PC-3 (cell line): ENCODE measurements around the gene ANKS1B. TPM values are rescaled to one million over a fixed set of nuclear protein-coding genes. Genes with fewer than 3 reads are reported as not detected.

Source experiments
- ATAC-seq: fragments of 200-7000 bp; cut with Tn5 transposase; 2 replicates; pipeline ENCODE4 v1.9.1; 2020; ENCODE audit warnings: mild to moderate bottlenecking, moderate library complexity
- BruUV-seq: library from RNA; stranded (reverse); fragments of 400-500 nt; replicated peaks from 2 replicates; lab custom pipeline; 2021; lab: Mats Ljungman, UMichigan
- CTCF ChIA-PET: fragments of 300-600 bp; sonication (Branson Sonifier 250); formaldehyde crosslinking; loops from one replicate; lab custom pipeline; 2022; ENCODE audit warnings: antibody characterized with exemption; lab: Charles Lee
- POLR2A ChIA-PET: fragments of 300-600 bp; sonication (Branson Sonifier 250); formaldehyde crosslinking; loops from one replicate; lab custom pipeline; 2022; ENCODE audit warnings: antibody characterized with exemption; ENCODE audit not compliant: unreplicated experiment; lab: Charles Lee
- DNase-seq: peaks from one replicate; pipeline ENCODE4 v3.0.0-alpha.2; 2015
- H2AFZ ChIP-seq: fragments of 300-600 bp; sonication (generic); 2 replicates; pipeline ENCODE4 v1.6.0; 2016; ENCODE audit warnings: antibody characterized with exemption, low read length
- H3F3A ChIP-seq: fragments of 300-600 bp; sonication (generic); one replicate; pipeline ENCODE4 v1.6.0; 2017; ENCODE audit warnings: antibody characterized with exemption, low read length, control low read depth, mild to moderate bottlenecking; ENCODE audit not compliant: unreplicated experiment
- H3K27ac ChIP-seq: fragments of 300-600 bp; sonication (generic); 2 replicates; pipeline ENCODE4 v1.5.1; 2016; ENCODE audit warnings: mild to moderate bottlenecking, low read length
- H3K27me3 ChIP-seq: fragments of 300-600 bp; sonication (generic); 2 replicates; pipeline ENCODE4 v1.6.1; 2016; ENCODE audit warnings: low read length, mixed read lengths
- H3K36me3 ChIP-seq: fragments of 300-600 bp; sonication (generic); 2 replicates; pipeline ENCODE4 v1.6.1; 2016; ENCODE audit warnings: low read depth, mixed run types, low read length, mixed read lengths
- H3K4me1 ChIP-seq: fragments of 300-600 bp; sonication (generic); 2 replicates; pipeline ENCODE4 v1.5.1; 2016; ENCODE audit warnings: low read length; ENCODE audit not compliant: insufficient read depth
- H3K4me2 ChIP-seq: fragments of 300-600 bp; sonication (generic); 2 replicates; pipeline ENCODE4 v1.6.0; 2016; ENCODE audit warnings: low read length
- H3K4me3 ChIP-seq: fragments of 300-600 bp; sonication (generic); 2 replicates; pipeline ENCODE4 v1.5.1; 2016; ENCODE audit warnings: mild to moderate bottlenecking, low read length, mixed read lengths
- H3K79me2 ChIP-seq: fragments of 300-600 bp; sonication (generic); 2 replicates; pipeline ENCODE4 v1.6.1; 2017; ENCODE audit warnings: low read length, mixed read lengths
- H3K9ac ChIP-seq: fragments of 300-600 bp; sonication (generic); 2 replicates; pipeline ENCODE4 v1.6.0; 2016; ENCODE audit warnings: mild to moderate bottlenecking, low read length
- H3K9me2 ChIP-seq: fragments of 300-600 bp; sonication (generic); replicated peaks from 2 replicates; pipeline ENCODE4 v1.6.1; 2016; ENCODE audit warnings: mixed run types, low read length, mixed read lengths
- H3K9me3 ChIP-seq: fragments of 300-600 bp; sonication (generic); 2 replicates; pipeline ENCODE4 v1.6.1; 2016; ENCODE audit warnings: low read length, mixed read lengths
- H4K20me1 ChIP-seq: fragments of 300-600 bp; sonication (generic); 2 replicates; pipeline ENCODE4 v1.6.1; 2016; ENCODE audit warnings: low read length, mixed read lengths
- CTCF ChIP-seq: fragments of 300-600 bp; sonication (generic); conservative IDR thresholded peaks from 2 replicates; pipeline ENCODE4 v1.5.1; 2017; ENCODE audit warnings: antibody characterized with exemption, low read depth, mild to moderate bottlenecking, low read length
- EZH2 ChIP-seq: fragments of 300-600 bp; sonication (generic); IDR thresholded peaks from one replicate; pipeline ENCODE4 v1.6.1; 2017; ENCODE audit warnings: antibody characterized with exemption, mild to moderate bottlenecking, low read length; ENCODE audit not compliant: unreplicated experiment
- EZH2phosphoT487 ChIP-seq: fragments of 300-600 bp; sonication (generic); IDR thresholded peaks from 2 replicates; pipeline ENCODE4 v1.6.1; 2018; ENCODE audit warnings: mild to moderate bottlenecking, antibody characterized with exemption, low read length, borderline replicate concordance
- intact Hi-C: fragments of 100-400 bp; cut with micrococcal nuclease; formaldehyde crosslinking; loops from 2 replicates; pipeline ENCODE4 v1.9.0; 2023
- total RNA-seq: library from RNA; depleted of rRNA; stranded (reverse); fragments of >200 nt; gene quantifications from 2 replicates; pipeline ENCODE4 v1.2.3, GENCODE V29; 2014

ANKS1B gene
- total RNA-seq, 1 experiment from 2014 or later, result 0.07 TPM

GRCh38 chr12:98861251-98861650, 1123.5 kb downstream of the ANKS1B start:
- ATAC-seq, result no peak
- DNase-seq, result no peak
- 0 out of 2 replicates have a peak, but pooled peaks cover 6% of the 10 kb centered on the region for H3K4me1 ChIP-seq
- no TSS peak for BruUV-seq
- H3K27me3 ChIP-seq, result peaks cover 20% of the 10 kb centered on the region; the same call in 1 of the 2 replicates
- H3K36me3 ChIP-seq, result no peaks in the 10 kb centered on the region
- POLR2A ChIA-PET, result no interaction called here
- no peak overlapping the region for H3K27ac ChIP-seq
- 0 out of 2 replicates have a peak, but pooled peaks have one; percentile 17 for TF ChIP-seq CTCF
- TF ChIP-seq EZH2, result no peak
- CTCF ChIA-PET, result interaction anchor here (0.7 kb wide), 1 partner anchor 55 kb away, joined by 3 read pairs; no protein-coding TSS in a partner anchor
- no peak overlapping the region for H3K4me3 ChIP-seq
- no peak overlapping the region for H2AFZ ChIP-seq
- no peaks in the 10 kb centered on the region for H3K9me2 ChIP-seq
- intact Hi-C loops, result no loop called here
- no peaks in the 10 kb centered on the region for H3K79me2 ChIP-seq
- H3F3A ChIP-seq, result no peaks in the 10 kb centered on the region
- no peak overlapping the region for H3K4me2 ChIP-seq
- H3K9ac ChIP-seq, result no peak overlapping the region
- no peaks in the 10 kb centered on the region for H4K20me1 ChIP-seq
- no peaks in the 10 kb centered on the region for H3K9me3 ChIP-seq

- H3K36me3 ChIP-seq, result no peaks in the 10 kb centered on the region
- ATAC-seq (peak; percentile 64), DNase-seq (peak; percentile 45)
- POLR2A ChIA-PET, result no interaction called here
- peak overlapping the region; percentile 41; the same call in 1 of the 2 replicates for H3K4me2 ChIP-seq
- BruUV-seq, result no TSS peak
- H3K9ac ChIP-seq, result no peak overlapping the region
- intact Hi-C loops, result no loop called here
- H3K9me2 ChIP-seq, result no peaks in the 10 kb centered on the region
- H3K79me2 ChIP-seq, result no peaks in the 10 kb centered on the region
- no peaks in the 10 kb centered on the region for H3F3A ChIP-seq
- H3K27ac ChIP-seq, result no peak overlapping the region
- H3K27me3 ChIP-seq, result peaks cover 39% of the 10 kb centered on the region; the same call in 1 of the 2 replicates
- H3K4me3 ChIP-seq, result no peak overlapping the region
- CTCF ChIA-PET, result no interaction called here
- no peak overlapping the region for H2AFZ ChIP-seq
- 0 out of 2 replicates have a peak, but pooled peaks cover 6% of the 10 kb centered on the region for H3K4me1 ChIP-seq
- TF ChIP-seq CTCF (no peak), EZH2phosphoT487 (no peak), EZH2 (no peak)
- H3K9me3 ChIP-seq, result no peaks in the 10 kb centered on the region
- no peaks in the 10 kb centered on the region for H4K20me1 ChIP-seq
These were observed 1127.7 kb downstream of the ANKS1B start for GRCh38 chr12:98856897-98857540.

GRCh38 chr12:98852181-98852580, 1132.6 kb downstream of the ANKS1B start:
- ATAC-seq, result no peak
- no TSS peak for BruUV-seq
- H3K4me2 ChIP-seq, result no peak overlapping the region
- H3K4me3 ChIP-seq, result no peak overlapping the region
- 0 out of 2 replicates have a peak, but pooled peaks cover 4% of the 10 kb centered on the region for H3K4me1 ChIP-seq
- H3K79me2 ChIP-seq, result no peaks in the 10 kb centered on the region
- DNase-seq, result no peak
- TF ChIP-seq EZH2 (no peak), CTCF (no peak), EZH2phosphoT487 (no peak)
- ChIA-PET CTCF (no interaction called here), POLR2A (no interaction called here)
- H3F3A ChIP-seq, result no peaks in the 10 kb centered on the region
- no peak overlapping the region for H3K27ac ChIP-seq
- H3K36me3 ChIP-seq, result no peaks in the 10 kb centered on the region
- no peaks in the 10 kb centered on the region for H3K9me2 ChIP-seq
- H3K9me3 ChIP-seq, result no peaks in the 10 kb centered on the region
- H3K9ac ChIP-seq, result no peak overlapping the region
- no peak overlapping the region for H2AFZ ChIP-seq
- peaks cover 42% of the 10 kb centered on the region for H3K27me3 ChIP-seq
- no peaks in the 10 kb centered on the region for H4K20me1 ChIP-seq
- intact Hi-C loops, result no loop called here
